Measurements from ENCODE around the gene MED26.

DNA sequence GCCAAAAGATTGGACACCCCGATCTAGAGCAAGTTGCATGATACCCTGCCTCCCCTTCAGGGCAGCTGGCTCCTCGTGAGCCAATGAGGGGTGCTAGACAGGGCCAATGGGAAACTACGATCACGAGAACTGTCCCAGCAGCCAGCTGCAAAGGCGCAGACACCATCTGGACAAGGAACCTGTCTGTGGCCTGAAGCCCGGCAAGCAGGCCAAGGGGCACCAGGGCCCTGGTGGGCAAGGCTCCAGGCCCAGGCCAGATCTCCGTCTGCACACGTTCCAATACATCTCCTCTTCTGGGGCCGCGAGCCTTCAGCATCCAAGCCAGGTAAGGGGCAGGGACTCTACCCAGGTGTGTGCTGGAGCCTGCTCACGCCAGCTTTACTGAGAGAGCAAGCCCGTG, 20.2 kb downstream of the MED26 start:
- TF ChIP-seq POLR2A (IDR thresholded peaks at IDR 0.05; ENCODE audit: low read length) (no peak), GATA1 (IDR thresholded peaks at IDR 0.05; ENCODE audit: low read depth, low read length) (no peak)

Data from erythroblast (primary cell).